ENCODE results near the gene MTFP1.
"Not testable (repeated sequence)": the region's sequence is repeated elsewhere in the genome, so short reads cannot be mapped to it uniquely, and the experiment has no call there.

Gene MTFP1

GRCh38 chr22:30427871-30428270, 2.3 kb downstream of the MTFP1 start:
- no peak for DNase-seq

GRCh38 chr22:30429887-30430286, 4.3 kb downstream of the MTFP1 start:
- no peak for DNase-seq

GRCh38 chr22:30430933-30431332, 5.4 kb downstream of the MTFP1 start:
- DNase-seq: no peak

- no peak for DNase-seq
Observed at GRCh38 chr22:30432096-30432495, 6.5 kb downstream of the MTFP1 start.

- DNase-seq: no peak
Observed at GRCh38 chr22:30432520-30432919, 7.0 kb downstream of the MTFP1 start.

GRCh38 chr22:30433227-30433626, 7.7 kb downstream of the MTFP1 start:
- DNase-seq: no peak

- no peak for DNase-seq
Observed at GRCh38 chr22:30433773-30434172, 8.2 kb downstream of the MTFP1 start.

- DNase-seq: no peak
Observed at GRCh38 chr22:30434843-30435242, 9.3 kb downstream of the MTFP1 start.

- no peak for DNase-seq
Observed at GRCh38 chr22:30435674-30436126, 10.1 kb downstream of the MTFP1 start.

GRCh38 chr22:30436196-30436595, 10.6 kb downstream of the MTFP1 start:
- DNase-seq: no peak

- no peak for DNase-seq
Observed at GRCh38 chr22:30438559-30438958, 13.0 kb downstream of the MTFP1 start.

- no peak for DNase-seq
Observed at GRCh38 chr22:30439226-30439625, 13.7 kb downstream of the MTFP1 start.

- DNase-seq: no peak
Observed at GRCh38 chr22:30439836-30440235, 14.3 kb downstream of the MTFP1 start.

GRCh38 chr22:30441088-30441487, 15.5 kb downstream of the MTFP1 start:
- DNase-seq: no peak

GRCh38 chr22:30444632-30445437, 19.3 kb downstream of the MTFP1 start:
- no peak for DNase-seq

- DNase-seq: no peak
Observed at GRCh38 chr22:30445438-30446145, 20.0 kb downstream of the MTFP1 start.

- DNase-seq: no peak
Observed at GRCh38 chr22:30447656-30448055, 22.1 kb downstream of the MTFP1 start.

GRCh38 chr22:30451488-30451887, 25.9 kb downstream of the MTFP1 start:
- DNase-seq: not testable (repeated sequence)

- no peak for DNase-seq
Observed at GRCh38 chr22:30452861-30453260, 27.3 kb downstream of the MTFP1 start.

- no peak for DNase-seq
Observed at GRCh38 chr22:30453731-30454510, 28.4 kb downstream of the MTFP1 start.

GRCh38 chr22:30455075-30455840, 29.7 kb downstream of the MTFP1 start:
- no peak for DNase-seq

GRCh38 chr22:30457981-30458380, 32.4 kb downstream of the MTFP1 start:
- DNase-seq: no peak

Measured in NCI-H187 treated with DMSO at 0.1 percent for 48 hours (cell line).